Activated T-cell treated with anti-CD3 and anti-CD28 coated beads, Interleukin-2, amount 50 U/mL, for 72 hours (primary cell): ENCODE results near the gene P3R3URF. TPM values are rescaled to one million over a fixed set of nuclear protein-coding genes. Genes with fewer than 3 reads are reported as not detected.

Experiments used
- ATAC-seq, 2 donors: fragments of 150-1000 bp; cut with Tn5 transposase; replicated peaks in 1 of 2; 2 replicates each; pipeline ENCODE4 v1.10.0; 2021; ENCODE audit warnings: moderate library complexity in 2 of 2, mild to moderate bottlenecking in 1 of 2
- DNase-seq, 2 donors: peaks; one replicate each; pipeline ENCODE4 v3.0.0; 2021 to 2022; ENCODE audit warnings: mixed read lengths in 1 of 2
- H3K27ac Mint-ChIP-seq: one replicate; pipeline ENCODE4 v1.8.0; 2022; ENCODE audit warnings: mild to moderate bottlenecking, moderate library complexity, mixed read lengths
- H3K27me3 Mint-ChIP-seq: one replicate; pipeline ENCODE4 v1.8.0; 2022; ENCODE audit warnings: low read depth, mixed read lengths
- H3K36me3 Mint-ChIP-seq, 2 donors: one replicate each; pipeline ENCODE4 v1.8.0; 2022; ENCODE audit warnings: mixed read lengths in 2 of 2, mild to moderate bottlenecking in 1 of 2; ENCODE audit not compliant: insufficient read depth in 2 of 2
- H3K4me1 Mint-ChIP-seq: one replicate; pipeline ENCODE4 v1.8.0; 2022; ENCODE audit warnings: low read depth, mixed read lengths
- H3K4me3 Mint-ChIP-seq, 2 donors: one replicate each; pipeline ENCODE4 v1.8.0; 2022; ENCODE audit warnings: mild to moderate bottlenecking in 2 of 2, mixed read lengths in 2 of 2, moderate library complexity in 2 of 2
- H3K9me3 Mint-ChIP-seq, 2 donors: one replicate each; pipeline ENCODE4 v1.8.0; 2022; ENCODE audit warnings: mixed read lengths in 2 of 2
- total RNA-seq, 2 donors: library from RNA; stranded (reverse); gene quantifications; one replicate each; pipeline ENCODE4 v1.2.3, GENCODE V29; 2022

P3R3URF gene
- total RNA-seq, 2 donors from 2014 or later = not detected

GRCh38 chr1:46205141-46205540 is 28.9 kb upstream of the P3R3URF start:
- Mint-ChIP-seq H3K36me3 (no peaks in the 10 kb centered on the region), H3K27ac (no peak overlapping the region), H3K27me3 (no peaks in the 10 kb centered on the region), H3K4me3 (no peak overlapping the region), H3K9me3 (no peaks in the 10 kb centered on the region), H3K4me1 (peaks cover 8% of the 10 kb centered on the region)
- DNase-seq (no peak), ATAC-seq (no peak)

DNA sequence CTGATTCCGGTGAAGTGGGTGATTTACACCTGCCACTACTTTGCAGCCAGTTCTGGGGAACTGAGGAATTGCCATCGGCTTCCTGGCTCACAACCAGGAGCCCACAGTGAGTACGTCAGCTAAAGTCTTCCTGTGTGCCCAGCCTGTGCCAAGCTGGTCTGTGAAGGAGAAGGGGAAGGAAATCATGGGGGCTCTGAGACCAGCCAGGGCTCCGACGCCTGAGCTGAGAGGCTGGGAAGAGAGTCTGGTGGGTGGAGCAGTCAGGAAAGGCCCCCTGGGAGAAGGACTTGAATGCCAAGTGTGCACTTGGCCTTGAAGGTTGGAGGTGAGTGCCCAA is 28.1 kb upstream of the P3R3URF start:
- ATAC-seq = no peak
- H3K27me3 Mint-ChIP-seq = no peaks in the 10 kb centered on the region
- no peak overlapping the region for H3K27ac Mint-ChIP-seq
- no peaks in the 10 kb centered on the region for H3K36me3 Mint-ChIP-seq
- no peak overlapping the region for H3K4me3 Mint-ChIP-seq
- no peak for DNase-seq
- H3K4me1 Mint-ChIP-seq = peaks cover 10% of the 10 kb centered on the region
- no peaks in the 10 kb centered on the region for H3K9me3 Mint-ChIP-seq

DNA sequence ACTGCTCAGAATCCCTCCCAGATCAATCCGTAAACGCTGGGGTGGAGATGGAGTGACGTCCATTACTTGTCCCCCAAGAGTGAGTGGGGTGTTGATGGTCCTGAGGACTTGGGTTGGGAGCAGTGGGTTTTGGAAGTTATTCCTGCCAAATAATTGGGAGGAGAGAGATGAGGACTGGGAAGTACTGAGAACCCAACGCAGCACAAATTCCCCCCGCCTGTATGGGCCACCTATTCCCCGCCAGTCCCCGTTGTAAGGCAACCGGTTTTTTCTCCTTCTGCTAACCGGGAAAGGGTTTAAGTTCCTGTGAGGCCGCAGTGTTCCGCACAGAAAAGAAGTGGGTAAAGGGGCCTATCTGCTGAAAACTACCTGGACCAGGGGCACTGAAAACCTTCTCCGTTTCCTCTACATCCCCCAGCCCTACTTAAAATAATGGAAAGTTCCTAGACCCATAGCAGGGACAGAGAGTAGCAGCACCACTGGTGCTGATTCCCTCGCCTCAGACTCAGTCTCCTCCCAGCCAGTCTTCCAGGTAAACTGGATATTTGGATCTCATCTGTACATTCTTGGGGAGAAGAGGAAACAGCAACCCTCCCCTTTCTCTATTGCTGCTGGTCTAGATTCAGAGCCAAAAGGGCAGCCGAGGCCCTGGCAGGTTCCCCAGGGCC is 27.6 kb upstream of the P3R3URF start:
- H3K4me3 Mint-ChIP-seq = peak overlapping the region; percentile 31 to 88
- no peak overlapping the region for H3K27ac Mint-ChIP-seq
- H3K4me1 Mint-ChIP-seq = peaks cover 15% of the 10 kb centered on the region
- no peaks in the 10 kb centered on the region for H3K27me3 Mint-ChIP-seq
- H3K9me3 Mint-ChIP-seq = no peaks in the 10 kb centered on the region
- DNase-seq (no peak), ATAC-seq (no peak)
- H3K36me3 Mint-ChIP-seq = no peaks in the 10 kb centered on the region

DNA sequence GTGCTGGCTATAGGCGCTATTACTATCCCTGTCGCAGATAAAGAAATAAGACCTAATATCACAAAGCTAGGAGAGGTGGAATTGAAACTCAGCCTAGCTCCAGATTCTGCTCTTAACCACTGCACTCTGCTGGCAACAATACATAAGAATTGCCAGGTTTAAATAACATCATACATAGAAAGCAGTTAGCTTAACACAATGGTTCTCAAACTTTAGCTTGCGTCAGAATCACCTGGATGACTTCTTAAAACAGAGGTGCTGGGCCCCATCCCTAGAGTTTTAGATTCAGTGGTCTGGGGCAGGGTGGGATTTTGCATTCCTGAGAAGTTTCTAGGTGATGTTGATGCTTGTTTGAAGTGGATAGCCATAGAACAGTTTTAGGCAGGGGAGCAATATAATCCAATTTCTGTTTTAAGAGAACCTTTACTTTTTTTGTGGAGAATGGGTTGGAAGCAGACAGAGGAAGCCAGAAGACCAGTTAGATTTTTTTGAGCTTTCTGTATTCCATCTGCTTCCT is 23.0 kb upstream of the P3R3URF start:
- no peaks in the 10 kb centered on the region for H3K27me3 Mint-ChIP-seq
- no peak overlapping the region for H3K27ac Mint-ChIP-seq
- no peaks in the 10 kb centered on the region for H3K9me3 Mint-ChIP-seq
- H3K4me3 Mint-ChIP-seq = peak overlapping the region; percentile 78 to 83
- H3K4me1 Mint-ChIP-seq = peaks cover 30% of the 10 kb centered on the region
- DNase-seq (no peak), ATAC-seq (no peak)
- no peaks in the 10 kb centered on the region for H3K36me3 Mint-ChIP-seq

DNA sequence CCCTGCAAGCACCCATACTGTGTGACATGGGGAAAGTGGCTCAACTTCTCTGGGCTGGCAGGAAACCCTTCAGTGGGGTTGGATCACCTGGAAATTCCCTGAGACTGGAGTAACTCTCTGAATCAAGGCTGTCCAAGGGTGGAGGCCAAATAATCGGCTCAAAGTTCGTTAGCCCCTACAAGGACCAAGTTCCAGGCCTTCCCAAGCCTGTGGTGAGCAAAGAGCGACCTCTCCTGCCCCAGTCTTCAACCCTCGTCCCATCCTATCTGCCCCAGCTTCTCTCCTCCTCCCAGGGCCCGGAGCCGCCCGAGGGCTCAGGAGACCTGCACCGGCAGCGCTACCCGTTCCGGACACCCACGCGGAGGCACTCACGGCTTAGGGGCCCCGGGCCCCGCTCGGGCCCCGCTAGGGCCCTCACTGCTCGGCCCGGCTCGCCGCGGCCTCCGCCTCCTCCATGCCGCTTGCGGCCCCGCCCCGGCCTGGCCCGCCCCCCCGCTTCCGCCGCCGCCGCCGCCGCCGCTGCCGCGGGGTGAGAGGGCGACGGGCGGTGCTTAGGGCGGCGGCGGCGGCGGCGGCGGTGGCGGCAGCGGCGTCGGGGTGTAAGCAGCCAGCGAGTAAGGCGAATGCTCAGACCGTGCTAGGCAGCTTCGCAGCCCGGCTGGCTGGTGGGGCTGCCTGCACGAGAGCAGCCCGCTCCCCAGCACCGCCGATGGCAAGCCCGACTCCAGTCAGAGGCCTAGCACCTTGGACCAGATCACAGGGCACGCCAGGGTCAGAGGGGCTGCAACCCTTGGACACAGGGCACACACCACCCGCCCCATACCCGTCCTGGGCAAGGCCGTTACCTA is 21.9 kb upstream of the P3R3URF start, which contains the start of gene POMGNT1:
Gene POMGNT1 (minus strand): TSS at position 471 of the 848 bp plus-strand sequence. CDS start 613 bp downstream, outside the sequence.
- no peaks in the 10 kb centered on the region for H3K36me3 Mint-ChIP-seq
- ATAC-seq (peak; percentile 96 to 97), DNase-seq (peak; percentile 85 to 90)
- no peaks in the 10 kb centered on the region for H3K9me3 Mint-ChIP-seq
- no peaks in the 10 kb centered on the region for H3K27me3 Mint-ChIP-seq
- H3K27ac Mint-ChIP-seq = peak within 1 kb of the TSS; percentile 28
- peak within 1 kb of the TSS; percentile 85 to 87 for H3K4me3 Mint-ChIP-seq
- peaks cover 30% of the 10 kb centered on the region for H3K4me1 Mint-ChIP-seq

DNA sequence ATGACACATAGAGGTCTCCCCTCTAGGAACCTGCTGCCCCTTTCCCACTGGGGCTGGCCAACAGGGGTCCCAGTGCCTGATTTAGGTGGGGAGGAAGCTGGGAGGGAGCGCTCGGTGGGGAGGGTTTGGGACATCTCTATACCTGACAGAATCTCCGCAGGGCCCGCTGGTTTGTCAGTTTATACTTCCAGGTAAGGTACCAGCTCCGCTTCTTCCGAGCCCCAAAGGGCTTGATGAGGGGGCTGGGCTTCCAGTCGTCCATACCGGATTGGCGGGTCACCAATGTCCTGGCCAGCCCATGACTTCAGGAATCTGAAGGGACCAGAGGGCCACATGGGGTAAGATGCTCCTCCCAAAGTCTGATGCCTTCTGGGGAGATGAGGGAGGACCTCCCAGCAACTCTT is 21.3 kb upstream of the P3R3URF start:
- H3K9me3 Mint-ChIP-seq = no peaks in the 10 kb centered on the region
- H3K4me3 Mint-ChIP-seq = peak overlapping the region; percentile 85 to 87
- DNase-seq (no peak), ATAC-seq (no peak)
- no peaks in the 10 kb centered on the region for H3K36me3 Mint-ChIP-seq
- H3K27me3 Mint-ChIP-seq = no peaks in the 10 kb centered on the region
- peak overlapping the region; percentile 28 for H3K27ac Mint-ChIP-seq
- peaks cover 24% of the 10 kb centered on the region for H3K4me1 Mint-ChIP-seq

- peak overlapping the region in 1 of 2 donors; percentile 87 for H3K4me3 Mint-ChIP-seq
- H3K36me3 Mint-ChIP-seq = no peaks in the 10 kb centered on the region
- H3K9me3 Mint-ChIP-seq = no peaks in the 10 kb centered on the region
- peaks cover 22% of the 10 kb centered on the region for H3K4me1 Mint-ChIP-seq
- H3K27ac Mint-ChIP-seq = no peak overlapping the region
- no peaks in the 10 kb centered on the region for H3K27me3 Mint-ChIP-seq
- ATAC-seq = no peak
- DNase-seq = no peak
Measured at GRCh38 chr1:46196609-46197008, 20.3 kb upstream of the P3R3URF start.

GRCh38 chr1:46194641-46195193 is 18.4 kb upstream of the P3R3URF start:
- Mint-ChIP-seq H3K4me3 (no peak overlapping the region), H3K27ac (no peak overlapping the region)

DNA sequence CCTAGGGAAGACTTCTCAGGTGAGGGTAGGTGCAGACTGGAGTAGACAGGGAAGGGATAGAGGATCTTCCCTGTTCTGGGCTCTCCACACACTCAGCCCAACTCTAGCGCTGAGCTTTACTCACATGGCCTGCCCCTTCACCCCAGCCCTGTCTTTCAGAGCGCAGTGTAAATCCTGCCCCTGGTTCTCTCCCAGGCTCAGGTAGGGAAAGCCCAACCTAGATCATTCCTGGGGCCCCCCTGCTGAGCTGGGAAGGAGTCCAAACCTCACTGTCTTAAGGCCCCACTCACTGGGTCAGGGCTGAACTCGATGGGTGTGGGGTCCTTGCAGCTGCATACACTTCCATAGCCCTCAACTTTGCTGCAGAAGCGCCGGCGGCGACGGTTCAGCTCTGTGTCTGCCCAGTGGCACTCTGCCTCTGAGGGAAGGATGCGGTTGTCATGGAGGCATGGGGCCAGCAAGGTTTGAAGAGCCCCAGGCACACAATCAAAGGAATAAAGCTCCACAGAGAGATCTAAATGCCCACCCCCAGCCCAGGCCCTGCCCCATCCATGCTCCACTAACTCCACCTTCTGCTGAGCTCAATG is 17.8 kb upstream of the P3R3URF start:
- no peak overlapping the region for H3K4me3 Mint-ChIP-seq
- ATAC-seq (no peak), DNase-seq (no peak)
- H3K36me3 Mint-ChIP-seq = no peaks in the 10 kb centered on the region
- peaks cover 17% of the 10 kb centered on the region for H3K4me1 Mint-ChIP-seq
- no peaks in the 10 kb centered on the region for H3K9me3 Mint-ChIP-seq
- H3K27ac Mint-ChIP-seq = no peak overlapping the region
- H3K27me3 Mint-ChIP-seq = no peaks in the 10 kb centered on the region

More at GRCh38 chr1:46194641-46195193, 18.4 kb upstream of the P3R3URF start:
- ATAC-seq = no peak
- H3K36me3 Mint-ChIP-seq = no peaks in the 10 kb centered on the region
- no peak for DNase-seq
- H3K27me3 Mint-ChIP-seq = no peaks in the 10 kb centered on the region
- H3K4me1 Mint-ChIP-seq = peaks cover 22% of the 10 kb centered on the region
- H3K9me3 Mint-ChIP-seq = no peaks in the 10 kb centered on the region

DNA sequence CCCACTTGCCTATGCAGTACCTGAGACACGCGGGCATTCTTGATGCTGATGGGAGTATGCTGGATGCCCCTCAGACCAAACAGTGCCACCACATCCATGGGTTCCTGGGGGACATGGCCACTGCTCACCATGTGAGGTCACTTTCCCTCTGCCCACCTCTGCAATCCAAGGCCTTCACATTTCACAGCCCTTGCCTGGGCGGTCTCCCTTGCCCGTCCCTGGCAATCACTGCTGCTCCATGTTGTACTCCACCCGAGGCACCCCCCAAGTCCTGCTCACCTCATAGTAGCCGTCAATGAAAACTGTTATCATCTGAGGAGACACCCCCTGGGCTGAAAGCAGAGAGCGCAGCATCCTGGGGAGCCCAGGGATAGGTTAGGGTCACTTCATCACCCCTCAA is 17.0 kb upstream of the P3R3URF start:
- H3K4me1 Mint-ChIP-seq = peaks cover 16% of the 10 kb centered on the region
- ATAC-seq (no peak), DNase-seq (no peak)
- no peaks in the 10 kb centered on the region for H3K36me3 Mint-ChIP-seq
- H3K4me3 Mint-ChIP-seq = no peak overlapping the region
- H3K27ac Mint-ChIP-seq = no peak overlapping the region
- no peaks in the 10 kb centered on the region for H3K9me3 Mint-ChIP-seq
- no peaks in the 10 kb centered on the region for H3K27me3 Mint-ChIP-seq

GRCh38 chr1:46192171-46192570 is 15.9 kb upstream of the P3R3URF start:
- Mint-ChIP-seq H3K4me3 (no peak overlapping the region), H3K9me3 (no peaks in the 10 kb centered on the region), H3K36me3 (no peaks in the 10 kb centered on the region), H3K4me1 (peaks cover 11% of the 10 kb centered on the region), H3K27me3 (no peaks in the 10 kb centered on the region), H3K27ac (no peak overlapping the region)
- no peak for DNase-seq
- ATAC-seq = no peak

GRCh38 chr1:46191033-46191701 is 14.9 kb upstream of the P3R3URF start:
- Mint-ChIP-seq H3K27ac (no peak overlapping the region), H3K27me3 (no peaks in the 10 kb centered on the region), H3K36me3 (no peaks in the 10 kb centered on the region), H3K9me3 (no peaks in the 10 kb centered on the region), H3K4me1 (peaks cover 2% of the 10 kb centered on the region), H3K4me3 (no peak overlapping the region)
- no peak for ATAC-seq
- no peak for DNase-seq
